HEK293 (cell line): Measurements from ENCODE around the gene KLK15.
A peak's percentile ranks its signal among the peaks of the same experiment; 100 is the strongest.

ENCODE experiments used
- BCL11B ChIP-seq: fragments of 450-650 bp; formaldehyde crosslinking; IDR thresholded peaks from 2 replicates; pipeline ENCODE4 v1.5.1; 2016; ENCODE audit warnings: low read depth, missing biosample characterization, missing genetic modification characterization
- EGR2 ChIP-seq: fragments of 450-650 bp; formaldehyde crosslinking; IDR thresholded peaks from 2 replicates; pipeline ENCODE4 v1.5.1; 2016; ENCODE audit warnings: low read depth, missing biosample characterization, missing genetic modification characterization
- FEZF1 ChIP-seq: fragments of 450-650 bp; formaldehyde crosslinking; IDR thresholded peaks from 2 replicates; pipeline ENCODE4 v1.5.1; 2016; ENCODE audit warnings: missing biosample characterization, missing genetic modification characterization
- IKZF3 ChIP-seq: fragments of 450-650 bp; IDR thresholded peaks from 2 replicates; pipeline ENCODE4 v1.5.0; 2018; ENCODE audit warnings: missing biosample characterization, mild to moderate bottlenecking, missing genetic modification characterization, moderate library complexity
- KLF1 ChIP-seq: fragments of 450-650 bp; formaldehyde crosslinking; IDR thresholded peaks from 2 replicates; pipeline ENCODE4 v1.5.1; 2016; ENCODE audit warnings: missing biosample characterization, missing genetic modification characterization
- MYNN ChIP-seq: fragments of 450-650 bp; formaldehyde crosslinking; IDR thresholded peaks from 2 replicates; pipeline ENCODE4 v1.5.1; 2016; ENCODE audit warnings: missing biosample characterization, missing genetic modification characterization, borderline replicate concordance
- OVOL3 ChIP-seq: fragments of 450-650 bp; formaldehyde crosslinking; IDR thresholded peaks from 2 replicates; pipeline ENCODE4 v1.5.1; 2016; ENCODE audit warnings: missing biosample characterization, missing genetic modification characterization
- PBX3 ChIP-seq: sonication (generic); formaldehyde crosslinking; IDR thresholded peaks from 2 replicates; pipeline ENCODE4 v1.8.1; 2022; ENCODE audit warnings: mild to moderate bottlenecking, moderate library complexity, missing genetic modification reagents
- SP2 ChIP-seq: fragments of 450-650 bp; formaldehyde crosslinking; IDR thresholded peaks from 2 replicates; pipeline ENCODE4 v1.5.1; 2016; ENCODE audit warnings: missing biosample characterization, missing genetic modification characterization
- YY1 ChIP-seq: fragments of 450-650 bp; formaldehyde crosslinking; IDR thresholded peaks from 2 replicates; pipeline ENCODE4 v1.5.1; 2018; ENCODE audit warnings: missing biosample characterization, missing genetic modification characterization
- ZIC2 ChIP-seq: fragments of 450-650 bp; formaldehyde crosslinking; IDR thresholded peaks from 2 replicates; pipeline ENCODE4 v1.5.1; 2016; ENCODE audit warnings: missing biosample characterization, missing genetic modification characterization
- ZNF112 ChIP-seq: fragments of 450-650 bp; formaldehyde crosslinking; IDR thresholded peaks from 2 replicates; pipeline ENCODE4 v1.5.0; 2017; ENCODE audit warnings: missing biosample characterization, missing genetic modification characterization
- ZNF121 ChIP-seq: fragments of 450-650 bp; formaldehyde crosslinking; IDR thresholded peaks from 2 replicates; pipeline ENCODE4 v1.5.1; 2016; ENCODE audit warnings: missing biosample characterization, missing genetic modification characterization
- ZNF169 ChIP-seq: fragments of 450-650 bp; formaldehyde crosslinking; IDR thresholded peaks from 2 replicates; pipeline ENCODE4 v1.5.1; 2016; ENCODE audit warnings: missing biosample characterization, missing genetic modification characterization
- ZNF184 ChIP-seq: fragments of 450-650 bp; IDR thresholded peaks from 2 replicates; pipeline ENCODE4 v1.5.1; 2018; ENCODE audit warnings: missing biosample characterization, mild to moderate bottlenecking, missing genetic modification characterization
- ZNF2 ChIP-seq: fragments of 450-650 bp; formaldehyde crosslinking; IDR thresholded peaks from 2 replicates; pipeline ENCODE4 v1.5.1; 2016; ENCODE audit warnings: missing biosample characterization, missing genetic modification characterization
- ZNF248 ChIP-seq: fragments of 450-650 bp; formaldehyde crosslinking; IDR thresholded peaks from 2 replicates; pipeline ENCODE4 v1.5.1; 2017; ENCODE audit warnings: missing biosample characterization, missing genetic modification characterization
- ZNF26 ChIP-seq: fragments of 450-650 bp; formaldehyde crosslinking; IDR thresholded peaks from 2 replicates; pipeline ENCODE4 v1.5.1; 2016; ENCODE audit warnings: missing biosample characterization, missing genetic modification characterization
- ZNF266 ChIP-seq: fragments of 450-650 bp; formaldehyde crosslinking; IDR thresholded peaks from 2 replicates; pipeline ENCODE4 v1.5.1; 2016; ENCODE audit warnings: missing biosample characterization, missing genetic modification characterization, low read depth
- ZNF311 ChIP-seq: fragments of 450-650 bp; formaldehyde crosslinking; IDR thresholded peaks from 2 replicates; pipeline ENCODE4 v1.5.1; 2017; ENCODE audit warnings: missing biosample characterization, missing genetic modification characterization, borderline replicate concordance
- ZNF398 ChIP-seq: fragments of 450-650 bp; formaldehyde crosslinking; IDR thresholded peaks from 2 replicates; pipeline ENCODE4 v1.5.1; 2017; ENCODE audit warnings: missing biosample characterization, missing genetic modification characterization
- ZNF449 ChIP-seq: fragments of 450-650 bp; formaldehyde crosslinking; IDR thresholded peaks from 2 replicates; pipeline ENCODE4 v1.5.1; 2017; ENCODE audit warnings: missing biosample characterization, mild to moderate bottlenecking, missing genetic modification characterization, moderate library complexity
- ZNF473 ChIP-seq: fragments of 450-650 bp; formaldehyde crosslinking; IDR thresholded peaks from 2 replicates; pipeline ENCODE4 v1.5.1; 2017; ENCODE audit warnings: missing biosample characterization, missing genetic modification characterization
- ZNF555 ChIP-seq: fragments of 450-650 bp; formaldehyde crosslinking; conservative IDR thresholded peaks from 2 replicates; pipeline ENCODE4 v1.5.1; 2017; ENCODE audit warnings: missing biosample characterization, mild to moderate bottlenecking, missing genetic modification characterization, inconsistent platforms
- ZNF580 ChIP-seq: fragments of 450-650 bp; formaldehyde crosslinking; IDR thresholded peaks from 2 replicates; pipeline ENCODE4 v1.5.1; 2016; ENCODE audit warnings: missing biosample characterization, missing genetic modification characterization
- ZNF596 ChIP-seq: fragments of 450-650 bp; IDR thresholded peaks from 2 replicates; pipeline ENCODE4 v1.5.0; 2018; ENCODE audit warnings: missing biosample characterization, mild to moderate bottlenecking, missing genetic modification characterization, moderate library complexity
- ZNF624 ChIP-seq: fragments of 450-650 bp; formaldehyde crosslinking; IDR thresholded peaks from 2 replicates; pipeline ENCODE4 v1.5.1; 2017; ENCODE audit warnings: missing biosample characterization, missing genetic modification characterization
- ZNF629 ChIP-seq: fragments of 450-650 bp; formaldehyde crosslinking; IDR thresholded peaks from 2 replicates; pipeline ENCODE4 v1.5.1; 2017; ENCODE audit warnings: missing biosample characterization, missing genetic modification characterization
- ZNF658 ChIP-seq: fragments of 450-650 bp; formaldehyde crosslinking; IDR thresholded peaks from 2 replicates; pipeline ENCODE4; 2016; ENCODE audit warnings: missing biosample characterization, missing genetic modification characterization
- ZNF692 ChIP-seq: fragments of 450-650 bp; formaldehyde crosslinking; IDR thresholded peaks from 2 replicates; pipeline ENCODE4 v1.5.1; 2016; ENCODE audit warnings: missing biosample characterization, missing genetic modification characterization
- ZNF791 ChIP-seq: fragments of 450-650 bp; formaldehyde crosslinking; IDR thresholded peaks from 2 replicates; pipeline ENCODE4 v1.5.1; 2016; ENCODE audit warnings: missing biosample characterization, missing genetic modification characterization
- ZNF830 ChIP-seq: fragments of 450-650 bp; IDR thresholded peaks from 2 replicates; pipeline ENCODE4 v1.5.0; 2018; ENCODE audit warnings: missing biosample characterization, missing genetic modification characterization, low read depth, mild to moderate bottlenecking, moderate library complexity
- ZNF837 ChIP-seq: fragments of 450-650 bp; formaldehyde crosslinking; IDR thresholded peaks from 2 replicates; pipeline ENCODE4 v1.5.1; 2016; ENCODE audit warnings: missing biosample characterization, missing genetic modification characterization
- ZSCAN16 ChIP-seq: fragments of 450-650 bp; formaldehyde crosslinking; IDR thresholded peaks from 2 replicates; pipeline ENCODE4 v1.5.1; 2016; ENCODE audit warnings: missing biosample characterization, missing genetic modification characterization

The KLK15 gene

GRCh38 chr19:50794074-50794875 is 39.1 kb downstream of the KLK15 start (continued):
- TF ChIP-seq ZNF629 (tag by site-specific recombination), result no peak
- TF ChIP-seq MYNN (tag by site-specific recombination), result no peak
- no peak for TF ChIP-seq ZNF266
- TF ChIP-seq KLF1, result peak; percentile 70
- no peak for TF ChIP-seq ZNF449 (tag by site-specific recombination)
- TF ChIP-seq ZNF26 (tag by site-specific recombination), result no peak
- peak; percentile 68; the same call in 1 of the 2 replicates for TF ChIP-seq ZNF837 (tag by site-specific recombination)
- peak; percentile 48; the same call in 1 of the 2 replicates for TF ChIP-seq YY1 (tag by site-specific recombination)
- TF ChIP-seq ZIC2 (tag by site-specific recombination), result no peak
- TF ChIP-seq ZNF184 (tag by site-specific recombination), result no peak
- 0 out of 2 replicates have a peak, but pooled peaks have one; percentile 26 for TF ChIP-seq ZNF596 (tag by site-specific recombination)
- no peak for TF ChIP-seq BCL11B
- peak; percentile 54 for TF ChIP-seq EGR2
- no peak for TF ChIP-seq ZNF830 (tag by site-specific recombination)
- peak; percentile 26; the same call in 1 of the 2 replicates for TF ChIP-seq OVOL3 (tag by site-specific recombination)
- TF ChIP-seq ZNF658 (tag by site-specific recombination), result no peak
- no peak for TF ChIP-seq ZNF791 (tag by site-specific recombination)
- TF ChIP-seq ZNF580, result no peak
- no peak for TF ChIP-seq ZNF169 (tag by site-specific recombination)
- no peak for TF ChIP-seq ZNF2 (tag by site-specific recombination)
- no peak for TF ChIP-seq ZNF624
- TF ChIP-seq ZNF398, result no peak
- peak; percentile 29 for TF ChIP-seq SP2
- 0 out of 2 replicates have a peak, but pooled peaks have one; percentile 29 for TF ChIP-seq PBX3 (CRISPR knock-in tag)
- TF ChIP-seq ZNF473 (tag by site-specific recombination), result no peak
- TF ChIP-seq ZNF112, result no peak
- TF ChIP-seq ZNF248, result no peak
- no peak for TF ChIP-seq ZSCAN16 (tag by site-specific recombination)
- TF ChIP-seq ZNF692 (tag by site-specific recombination), result peak; percentile 41; the same call in 1 of the 2 replicates
- no peak for TF ChIP-seq ZNF555 (tag by site-specific recombination)
- TF ChIP-seq ZNF311 (tag by site-specific recombination), result no peak
- TF ChIP-seq ZNF121 (tag by site-specific recombination), result no peak
- TF ChIP-seq FEZF1 (tag by site-specific recombination), result no peak
- no peak for TF ChIP-seq IKZF3 (tag by site-specific recombination)
